Tibial nerve (tissue), 3 donors: ENCODE measurements around the gene SPATA13.

ENCODE experiments used
- POLR2A ChIP-seq, 2 donors: fragments of 450-650 bp; IDR thresholded peaks; one replicate each; pipeline ENCODE4 v1.6.1; 2017; ENCODE audit warnings: antibody characterized with exemption in 2 of 2, mild to moderate bottlenecking in 2 of 2, moderate library complexity in 2 of 2
- TF ChIP-seq, protein P1 (sequence below), 5 experiments: fragments of 200-600 bp in 3 of 5; fragments of 450-650 bp in 2 of 5; sonication (generic) in 3 of 5; IDR thresholded peaks; one replicate each; pipeline ENCODE4 v1.5.1; 2016 to 2019; ENCODE audit warnings: antibody characterized with exemption in 5 of 5, mild to moderate bottlenecking in 3 of 5, moderate library complexity in 2 of 5

DNA sequence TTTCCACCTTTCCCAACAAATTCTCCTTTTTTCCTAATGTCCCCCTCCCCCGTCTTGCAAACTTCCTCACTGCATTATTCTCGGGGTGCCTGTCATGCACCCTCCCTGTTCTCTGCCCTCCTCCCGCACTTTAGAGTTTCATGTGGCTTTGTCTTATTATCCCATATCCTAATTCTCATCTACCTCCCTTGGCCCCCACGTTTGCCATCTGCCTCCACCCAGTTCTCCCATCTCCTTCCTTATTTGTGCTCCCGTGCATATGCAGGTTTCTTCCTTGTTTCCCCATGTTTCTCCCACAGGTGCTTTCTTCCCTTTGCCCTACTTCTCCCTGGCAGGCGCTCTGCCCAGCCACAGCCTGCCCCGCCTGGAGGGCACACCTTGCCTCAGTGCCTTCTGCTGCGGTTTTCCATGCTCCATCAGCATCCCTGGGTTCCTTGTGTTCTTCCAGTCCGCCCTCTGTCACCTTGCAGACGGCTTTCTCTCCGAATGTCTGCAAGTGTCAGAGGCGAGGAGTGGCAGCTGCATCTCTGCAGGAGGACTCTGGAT is 1.5 kb downstream of the SPATA13 start:
- TF ChIP-seq, protein P1, sequence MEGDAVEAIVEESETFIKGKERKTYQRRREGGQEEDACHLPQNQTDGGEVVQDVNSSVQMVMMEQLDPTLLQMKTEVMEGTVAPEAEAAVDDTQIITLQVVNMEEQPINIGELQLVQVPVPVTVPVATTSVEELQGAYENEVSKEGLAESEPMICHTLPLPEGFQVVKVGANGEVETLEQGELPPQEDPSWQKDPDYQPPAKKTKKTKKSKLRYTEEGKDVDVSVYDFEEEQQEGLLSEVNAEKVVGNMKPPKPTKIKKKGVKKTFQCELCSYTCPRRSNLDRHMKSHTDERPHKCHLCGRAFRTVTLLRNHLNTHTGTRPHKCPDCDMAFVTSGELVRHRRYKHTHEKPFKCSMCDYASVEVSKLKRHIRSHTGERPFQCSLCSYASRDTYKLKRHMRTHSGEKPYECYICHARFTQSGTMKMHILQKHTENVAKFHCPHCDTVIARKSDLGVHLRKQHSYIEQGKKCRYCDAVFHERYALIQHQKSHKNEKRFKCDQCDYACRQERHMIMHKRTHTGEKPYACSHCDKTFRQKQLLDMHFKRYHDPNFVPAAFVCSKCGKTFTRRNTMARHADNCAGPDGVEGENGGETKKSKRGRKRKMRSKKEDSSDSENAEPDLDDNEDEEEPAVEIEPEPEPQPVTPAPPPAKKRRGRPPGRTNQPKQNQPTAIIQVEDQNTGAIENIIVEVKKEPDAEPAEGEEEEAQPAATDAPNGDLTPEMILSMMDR (IDR thresholded peaks at IDR 0.05) = no peak
- TF ChIP-seq POLR2A (IDR thresholded peaks at IDR 0.05) = no peak
